SK-N-SH treated with all-trans-retinoic acid at 6 μM for 48 hours (cell line): ENCODE measurements around the gene ATMIN.

Experiments
- ATAC-seq: fragments of 200-7000 bp; cut with Tn5 transposase; 3 replicates; pipeline ENCODE4 v1.9.1; 2020; ENCODE audit warnings: mild to moderate bottlenecking, moderate library complexity
- ARNTL ChIP-seq: fragments of 450-650 bp; formaldehyde crosslinking; IDR thresholded peaks from 2 replicates; pipeline ENCODE4 v1.5.0; 2020; ENCODE audit warnings: low read depth, mild to moderate bottlenecking, moderate library complexity, borderline replicate concordance
- CSDC2 ChIP-seq: fragments of 250-450 bp; sonication (Bioruptor Pico); IDR thresholded peaks from 2 replicates; pipeline ENCODE4 v1.5.0; 2020; ENCODE audit warnings: mild to moderate bottlenecking, moderate library complexity
- CSRNP3 ChIP-seq: fragments of 250-450 bp; sonication (Bioruptor Pico); IDR thresholded peaks from 2 replicates; pipeline ENCODE4 v1.5.1; 2021; ENCODE audit warnings: mild to moderate bottlenecking, moderate library complexity
- ESRRG ChIP-seq: fragments of 250-450 bp; sonication (Bioruptor Pico); IDR thresholded peaks from 2 replicates; pipeline ENCODE4 v1.6.1; 2021; ENCODE audit warnings: mild to moderate bottlenecking
- GLIS3 ChIP-seq: fragments of 250-450 bp; sonication (Bioruptor Pico); IDR thresholded peaks from 2 replicates; pipeline ENCODE4 v1.5.0; 2020; ENCODE audit warnings: mild to moderate bottlenecking, moderate library complexity
- ISL1 ChIP-seq: fragments of 250-450 bp; sonication (Bioruptor Pico); IDR thresholded peaks from 2 replicates; pipeline ENCODE4 v2.1.2; 2022; ENCODE audit warnings: mild to moderate bottlenecking, moderate library complexity
- OSR1 ChIP-seq: fragments of 250-450 bp; sonication (Bioruptor Pico); IDR thresholded peaks from 2 replicates; pipeline ENCODE4 v1.8.0; 2022; ENCODE audit warnings: moderate library complexity, mild to moderate bottlenecking, inconsistent platforms
- PATZ1 ChIP-seq: fragments of 250-450 bp; sonication (Bioruptor Pico); IDR thresholded peaks from 2 replicates; pipeline ENCODE4 v1.8.0; 2020; ENCODE audit warnings: mild to moderate bottlenecking, moderate library complexity, borderline replicate concordance
- PPARA ChIP-seq: fragments of 250-450 bp; sonication (Bioruptor Pico); IDR thresholded peaks from 2 replicates; pipeline ENCODE4 v1.5.0; 2020; ENCODE audit warnings: mild to moderate bottlenecking, borderline replicate concordance
- SNAI2 ChIP-seq: fragments of 250-450 bp; sonication (Bioruptor Pico); IDR thresholded peaks from 2 replicates; pipeline ENCODE4 v1.5.0; 2020; ENCODE audit warnings: mild to moderate bottlenecking, moderate library complexity
- TCF4 ChIP-seq: fragments of 250-450 bp; sonication (Bioruptor Pico); IDR thresholded peaks from 2 replicates; pipeline ENCODE4 v1.8.0; 2021; ENCODE audit warnings: mild to moderate bottlenecking, moderate library complexity, borderline replicate concordance
- TOX ChIP-seq: fragments of 250-450 bp; sonication (Bioruptor Pico); IDR thresholded peaks from 2 replicates; pipeline ENCODE4 v1.8.0; 2021; ENCODE audit warnings: mild to moderate bottlenecking, moderate library complexity, borderline replicate concordance
- TSHZ2 ChIP-seq: fragments of 250-450 bp; sonication (Bioruptor Pico); IDR thresholded peaks from 2 replicates; pipeline ENCODE4 v1.5.0; 2020; ENCODE audit warnings: mild to moderate bottlenecking, moderate library complexity
- ZC3H10 ChIP-seq: fragments of 250-450 bp; sonication (Bioruptor Pico); IDR thresholded peaks from 2 replicates; pipeline ENCODE4 v1.5.1; 2021; ENCODE audit warnings: mild to moderate bottlenecking, moderate library complexity
- ZFP3 ChIP-seq: fragments of 250-450 bp; sonication (Bioruptor Pico); IDR thresholded peaks from 2 replicates; pipeline ENCODE4 v1.5.0; 2020; ENCODE audit warnings: mild to moderate bottlenecking, moderate library complexity
- ZFP30 ChIP-seq: fragments of 450-650 bp; formaldehyde crosslinking; IDR thresholded peaks from 2 replicates; pipeline ENCODE4 v1.5.0; 2022; ENCODE audit warnings: mild to moderate bottlenecking, moderate library complexity
- ZNF565 ChIP-seq: fragments of 450-650 bp; formaldehyde crosslinking; conservative IDR thresholded peaks from 2 replicates; pipeline ENCODE4 v1.5.0; 2020; ENCODE audit warnings: low read depth, mild to moderate bottlenecking, moderate library complexity
- ZNF70 ChIP-seq: fragments of 450-650 bp; formaldehyde crosslinking; IDR thresholded peaks from 2 replicates; pipeline ENCODE4 v1.5.0; 2020; ENCODE audit warnings: mild to moderate bottlenecking, moderate library complexity
- ZNF8 ChIP-seq: fragments of 450-650 bp; formaldehyde crosslinking; IDR thresholded peaks from 2 replicates; pipeline ENCODE4 v1.5.0; 2020; ENCODE audit warnings: mild to moderate bottlenecking, moderate library complexity

ATMIN gene

GRCh38 chr16:81053761-81054160 lies 18.1 kb downstream of the ATMIN start:
- no peak for ATAC-seq
- TF ChIP-seq TCF4 (CRISPR knock-in tag) (no peak), ZC3H10 (no peak), SNAI2 (CRISPR knock-in tag) (no peak), ZFP3 (CRISPR knock-in tag) (no peak), ZNF565 (CRISPR knock-in tag) (no peak), ZNF8 (CRISPR knock-in tag) (no peak), ESRRG (CRISPR knock-in tag) (no peak), GLIS3 (no peak), CSRNP3 (no peak), PPARA (CRISPR knock-in tag) (no peak), ARNTL (no peak)

- no peak for ATAC-seq
Measured at GRCh38 chr16:81060576-81061306, 25.1 kb downstream of the ATMIN start.

GRCh38 chr16:81061307-81061640 lies 25.6 kb downstream of the ATMIN start:
- ATAC-seq, result no peak
- TF ChIP-seq CSRNP3 (no peak), ZNF70 (CRISPR knock-in tag) (no peak)

More at GRCh38 chr16:81060576-81061306, 25.1 kb downstream of the ATMIN start:
- no peak for TF ChIP-seq TOX (CRISPR knock-in tag)
- no peak for TF ChIP-seq TCF4 (CRISPR knock-in tag)
- no peak for TF ChIP-seq ARNTL
- no peak for TF ChIP-seq PATZ1 (CRISPR knock-in tag)
- no peak for TF ChIP-seq ZNF565 (CRISPR knock-in tag)
- no peak for TF ChIP-seq PPARA (CRISPR knock-in tag)
- no peak for TF ChIP-seq ZNF8 (CRISPR knock-in tag)
- TF ChIP-seq GLIS3, result no peak
- TF ChIP-seq ISL1, result no peak

GRCh38 chr16:81061871-81062608 lies 26.4 kb downstream of the ATMIN start:
- ATAC-seq, result no peak

GRCh38 chr16:81066681-81067080 lies 31.0 kb downstream of the ATMIN start:
- ATAC-seq, result no peak
- TF ChIP-seq OSR1, result no peak
- no peak for TF ChIP-seq ZC3H10
- TF ChIP-seq ZFP30 (CRISPR knock-in tag), result no peak
- TF ChIP-seq ZNF565 (CRISPR knock-in tag), result no peak
- TF ChIP-seq, all 23 proteins: peak for 0

More at GRCh38 chr16:81061871-81062608, 26.4 kb downstream of the ATMIN start:
- TF ChIP-seq ZC3H10, result no peak
- no peak for TF ChIP-seq ZFP30 (CRISPR knock-in tag)

GRCh38 chr16:81067166-81067565 lies 31.5 kb downstream of the ATMIN start:
- no peak for ATAC-seq
- no peak for TF ChIP-seq ARNTL
- TF ChIP-seq TSHZ2, result no peak
- no peak for TF ChIP-seq ISL1
- no peak for TF ChIP-seq CSDC2 (CRISPR knock-in tag)
- no peak for TF ChIP-seq ZNF8 (CRISPR knock-in tag)
- no peak for TF ChIP-seq ZFP3 (CRISPR knock-in tag)
- no peak for TF ChIP-seq OSR1
- no peak for TF ChIP-seq PATZ1 (CRISPR knock-in tag)
- no peak for TF ChIP-seq SNAI2 (CRISPR knock-in tag)
- TF ChIP-seq ZFP30 (CRISPR knock-in tag), result no peak
- TF ChIP-seq ESRRG (CRISPR knock-in tag), result no peak
- no peak for TF ChIP-seq TOX (CRISPR knock-in tag)
